Thyroid gland (tissue), 4 donors: Measurements from ENCODE around the gene FUBP1. TPM values are rescaled to one million over a fixed set of nuclear protein-coding genes. Genes with fewer than 3 reads are reported as not detected.

Experiments
- DNase-seq, 2 donors: peaks; one replicate each; pipeline ENCODE4 v3.0.0-alpha.2; 2019
- H3K27ac ChIP-seq, 3 donors: fragments of 200-600 bp; sonication (generic); 1 replicate in 2 of 3; 2 replicates in 1 of 3; pipeline ENCODE4 v1.5.1; 2016 to 2019; ENCODE audit warnings: mild to moderate bottlenecking in 1 of 3, moderate library complexity in 1 of 3
- H3K27me3 ChIP-seq: fragments of 200-600 bp; sonication (generic); one replicate; pipeline ENCODE4 v1.5.1; 2019
- H3K36me3 ChIP-seq, 2 donors: fragments of 200-600 bp; sonication (generic); one replicate each; pipeline ENCODE4 v1.5.1; 2016 to 2019
- H3K4me1 ChIP-seq, 2 donors: fragments of 200-600 bp; sonication (generic); one replicate each; pipeline ENCODE4 v1.5.1; 2017 to 2019
- H3K4me3 ChIP-seq, 3 donors: fragments of 200-600 bp; sonication (generic); replicated peaks in 1 of 3; 1 replicate in 2 of 3; 2 replicates in 1 of 3; pipeline ENCODE4 v1.5.1; 2016; ENCODE audit warnings: mild to moderate bottlenecking in 1 of 3
- H3K9me3 ChIP-seq: fragments of 200-600 bp; sonication (generic); one replicate; pipeline ENCODE4 v1.5.1; 2017
- CTCF ChIP-seq, 6 experiments: fragments of 200-600 bp in 3 of 6; fragments of 450-650 bp in 3 of 6; sonication (generic) in 3 of 6; IDR thresholded peaks; one replicate each; pipeline ENCODE4 v1.5.1; 2016 to 2019; ENCODE audit warnings: antibody characterized with exemption in 6 of 6, mild to moderate bottlenecking in 2 of 6, inconsistent platforms in 1 of 6, moderate library complexity in 1 of 6
- POLR2A ChIP-seq, 2 donors: fragments of 450-650 bp; IDR thresholded peaks; one replicate each; pipeline ENCODE4 v1.6.1; 2017; ENCODE audit warnings: antibody characterized with exemption in 2 of 2, mild to moderate bottlenecking in 2 of 2, moderate library complexity in 1 of 2
- WGBS, 2 donors: methylation state at CpG; one replicate each; pipeline ENCODE4 v1.1.5; 2017; 5-methylcytosine and 5-hydroxymethylcytosine counted together
- intact Hi-C: fragments of 100-400 bp; cut with DNase I; formaldehyde crosslinking; loops from one replicate; pipeline ENCODE4 v1.15.1; 2023
- total RNA-seq, 4 donors: library from RNA; depleted of rRNA; stranded (reverse); fragments of >200 nt; gene quantifications; one replicate each; pipeline ENCODE4 v1.2.3, GENCODE V29; 2016

The FUBP1 gene
- total RNA-seq, 4 donors from 2014 or later, result 136 to 231 (median 178) TPM

- Histone ChIP-seq H3K4me1 (peaks cover 12 to 28% of the 10 kb centered on the region in 2 donors), H3K4me3 (no peak overlapping the region), H3K36me3 (peaks cover 5 to 11% of the 10 kb centered on the region in 2 donors), H3K27me3 (no peaks in the 10 kb centered on the region), H3K27ac (no peak overlapping the region), H3K9me3 (no peaks in the 10 kb centered on the region)
- TF ChIP-seq POLR2A (IDR thresholded peaks at IDR 0.05) (no peak), CTCF (IDR thresholded peaks at IDR 0.05) (no peak)
- intact Hi-C loops, result loop anchor here (10.0 kb wide), 1 partner anchor 105 kb away; no protein-coding TSS in a partner anchor
- no peak for DNase-seq
- 82 to 91% methylated on average over 3 of the region's 3 CpGs for WGBS, 2 donors
These were observed 31.0 kb upstream of the FUBP1 start for GRCh38 chr1:78009836-78010235.

GRCh38 chr1:78009276-78009675 lies 30.4 kb upstream of the FUBP1 start:
- Histone ChIP-seq H3K36me3 (peaks cover 3 to 10% of the 10 kb centered on the region in 2 donors), H3K4me3 (no peak overlapping the region), H3K4me1 (peaks cover 12 to 28% of the 10 kb centered on the region in 2 donors), H3K27ac (no peak overlapping the region), H3K27me3 (no peaks in the 10 kb centered on the region), H3K9me3 (no peaks in the 10 kb centered on the region)
- DNase-seq, result no peak
- intact Hi-C loops, result no loop called here
- WGBS, 2 donors, result 91 to 95% methylated on average over 3 of the region's 3 CpGs
- no peak for TF ChIP-seq CTCF (IDR thresholded peaks at IDR 0.05)
- TF ChIP-seq POLR2A (IDR thresholded peaks at IDR 0.05), result no peak

- H3K36me3 ChIP-seq, result no peaks in the 10 kb centered on the region
- no peaks in the 10 kb centered on the region for H3K27me3 ChIP-seq
- TF ChIP-seq POLR2A (IDR thresholded peaks at IDR 0.05), result no peak
- TF ChIP-seq CTCF (IDR thresholded peaks at IDR 0.05), result no peak
- peak overlapping the region in 1 of 3 donors; percentile 98 for H3K27ac ChIP-seq
- H3K4me1 ChIP-seq, result peaks cover 12 to 28% of the 10 kb centered on the region in 2 donors
- intact Hi-C loops, result no loop called here
- no peak for DNase-seq
- H3K9me3 ChIP-seq, result no peaks in the 10 kb centered on the region
- WGBS, 2 donors, result 88 to 91% methylated on average over 4 of the region's 4 CpGs
- H3K4me3 ChIP-seq, result no peak overlapping the region
These were observed 28.9 kb upstream of the FUBP1 start for GRCh38 chr1:78007677-78008341.

- TF ChIP-seq POLR2A (IDR thresholded peaks at IDR 0.05), result no peak
- TF ChIP-seq CTCF (IDR thresholded peaks at IDR 0.05), result no peak
- Histone ChIP-seq H3K27ac (peak overlapping the region; percentile 90 to 98 (median 94)), H3K4me3 (peak overlapping the region in 2 of 3 donors; percentile 34 to 89), H3K36me3 (no peaks in the 10 kb centered on the region), H3K4me1 (peaks cover 12 to 28% of the 10 kb centered on the region in 2 donors), H3K9me3 (no peaks in the 10 kb centered on the region), H3K27me3 (no peaks in the 10 kb centered on the region)
- no peak for DNase-seq
- intact Hi-C loops, result no loop called here
These were observed 27.6 kb upstream of the FUBP1 start for GRCh38 chr1:78006521-78006920.

GRCh38 chr1:78005755-78006154 lies 26.9 kb upstream of the FUBP1 start:
- Histone ChIP-seq H3K4me3 (peak overlapping the region in 2 of 3 donors; percentile 34 to 89), H3K27me3 (no peaks in the 10 kb centered on the region), H3K9me3 (no peaks in the 10 kb centered on the region), H3K27ac (peak overlapping the region; percentile 90 to 98 (median 94)), H3K36me3 (no peaks in the 10 kb centered on the region), H3K4me1 (peaks cover 12 to 24% of the 10 kb centered on the region in 2 donors)
- intact Hi-C loops, result no loop called here
- 0 to 2% methylated on average over 1 of the region's 1 CpG for WGBS, 2 donors
- peak; percentile 20 to 25 for DNase-seq
- TF ChIP-seq POLR2A (IDR thresholded peaks at IDR 0.05) (peak in 1 of 2 donors; percentile 87), CTCF (IDR thresholded peaks at IDR 0.05) (no peak)
